ENCODE results near the gene KIR3DL1.
"Not testable (repeated sequence)": the region's sequence is repeated elsewhere in the genome, so short reads cannot be mapped to it uniquely, and the experiment has no call there.

The KIR3DL1 gene

DNA sequence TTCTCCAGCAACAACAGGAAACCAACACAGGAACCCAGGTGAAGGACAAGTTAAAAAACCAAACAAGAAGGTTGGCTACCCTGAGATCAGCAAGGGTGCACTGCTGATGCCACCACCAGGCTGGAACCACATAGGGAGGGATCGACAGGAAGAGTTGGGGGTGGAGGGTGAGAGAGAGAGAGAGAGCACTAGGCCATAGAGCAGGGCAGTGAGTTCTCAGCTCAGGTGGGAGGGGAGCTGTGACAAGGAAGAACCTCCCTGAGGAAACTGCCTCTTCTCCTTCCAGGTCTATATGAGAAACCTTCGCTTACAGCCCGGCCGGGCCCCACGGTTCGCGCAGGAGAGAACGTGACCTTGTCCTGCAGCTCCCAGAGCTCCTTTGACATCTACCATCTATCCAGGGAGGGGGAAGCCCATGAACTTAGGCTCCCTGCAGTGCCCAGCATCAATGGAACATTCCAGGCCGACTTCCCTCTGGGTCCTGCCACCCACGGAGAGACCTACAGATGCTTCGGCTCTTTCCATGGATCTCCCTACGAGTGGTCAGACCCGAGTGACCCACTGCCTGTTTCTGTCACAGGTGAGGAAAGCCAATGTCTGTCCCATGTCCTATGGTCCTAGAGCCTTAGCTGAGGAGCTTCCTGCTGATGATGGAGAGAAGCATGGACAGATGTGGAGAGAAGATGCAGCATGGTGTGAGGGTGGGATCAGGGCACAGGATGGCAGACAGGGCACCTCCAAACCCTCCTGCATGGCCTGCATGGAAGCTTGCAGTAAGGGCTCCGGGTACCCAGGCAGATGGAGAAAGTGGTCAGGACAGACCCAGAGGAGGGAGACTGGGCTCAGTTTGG is 10.4 kb upstream of the KIR3DL1 start:
- no peak overlapping the region for H3K4me3 ChIP-seq (ENCODE audit: low read depth, low read length)
- no peak for TF ChIP-seq CTCF (conservative IDR thresholded peaks at IDR 0.05; ENCODE audit: low read depth, low read length)
- no peak for DNase-seq (ENCODE audit: low read depth)

GRCh38 chr19:54806516-54806838 is 9.8 kb upstream of the KIR3DL1 start:
- no peak for TF ChIP-seq CTCF (conservative IDR thresholded peaks at IDR 0.05; ENCODE audit: low read depth, low read length)
- DNase-seq (ENCODE audit: low read depth) = no peak
- H3K4me3 ChIP-seq (ENCODE audit: low read depth, low read length) = no peak overlapping the region

DNA sequence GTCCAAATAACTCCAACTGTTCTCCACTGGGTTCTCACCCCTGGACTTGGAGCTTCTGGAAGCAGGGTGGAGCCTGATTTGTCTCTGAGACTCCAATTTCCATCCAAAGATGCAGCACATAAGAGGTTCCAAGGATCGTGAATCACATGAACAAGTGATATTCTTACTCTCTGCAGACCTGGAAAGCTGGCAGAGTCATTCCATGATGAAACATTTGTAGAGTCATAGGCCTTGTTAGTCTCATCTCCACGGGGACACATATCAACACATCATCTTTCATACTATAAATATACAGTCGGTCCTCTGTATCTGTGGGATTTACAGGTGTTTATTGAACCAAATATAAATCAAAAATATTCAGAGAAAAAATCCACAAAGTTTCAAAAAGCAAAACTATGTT is 1.7 kb upstream of the KIR3DL1 start:
- DNase-seq (ENCODE audit: low read depth); H3K4me3 ChIP-seq (ENCODE audit: low read depth, low read length): not testable (repeated sequence)

- TF ChIP-seq CTCF (conservative IDR thresholded peaks at IDR 0.05; ENCODE audit: low read depth, low read length) = no peak
- no peak overlapping the region for H3K4me3 ChIP-seq (ENCODE audit: low read depth, low read length)
- no peak for DNase-seq (ENCODE audit: low read depth)
Observed at GRCh38 chr19:54817670-54818536, 1.6 kb downstream of the KIR3DL1 start.

DNA sequence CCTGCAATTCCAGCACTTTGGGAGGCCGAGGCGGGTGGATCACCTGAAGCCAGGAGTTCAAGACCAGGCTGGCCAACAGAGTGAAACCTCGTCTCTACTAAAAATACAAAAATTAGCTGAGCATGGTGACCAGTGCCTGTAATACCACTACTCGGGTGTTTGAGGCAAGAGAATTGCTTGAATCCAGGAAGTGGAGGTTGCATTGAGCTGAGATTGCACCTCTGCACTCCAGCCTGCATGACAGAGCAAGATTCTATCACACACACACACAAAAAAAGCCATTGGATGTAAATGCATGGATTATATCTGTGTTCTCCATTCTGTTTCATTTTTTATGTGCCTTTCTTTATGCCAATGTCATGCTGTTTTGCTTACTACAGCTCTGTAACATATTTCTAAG is 8.1 kb downstream of the KIR3DL1 start:
- DNase-seq (ENCODE audit: low read depth) = not testable (repeated sequence)

GRCh38 chr19:54825326-54825725 is 9.1 kb downstream of the KIR3DL1 start:
- DNase-seq (ENCODE audit: low read depth); H3K4me3 ChIP-seq (ENCODE audit: low read depth, low read length): not testable (repeated sequence)

More for the DNA sequence above, 8.1 kb downstream of the KIR3DL1 start:
- H3K4me3 ChIP-seq (ENCODE audit: low read depth, low read length) = not testable (repeated sequence)

DNA sequence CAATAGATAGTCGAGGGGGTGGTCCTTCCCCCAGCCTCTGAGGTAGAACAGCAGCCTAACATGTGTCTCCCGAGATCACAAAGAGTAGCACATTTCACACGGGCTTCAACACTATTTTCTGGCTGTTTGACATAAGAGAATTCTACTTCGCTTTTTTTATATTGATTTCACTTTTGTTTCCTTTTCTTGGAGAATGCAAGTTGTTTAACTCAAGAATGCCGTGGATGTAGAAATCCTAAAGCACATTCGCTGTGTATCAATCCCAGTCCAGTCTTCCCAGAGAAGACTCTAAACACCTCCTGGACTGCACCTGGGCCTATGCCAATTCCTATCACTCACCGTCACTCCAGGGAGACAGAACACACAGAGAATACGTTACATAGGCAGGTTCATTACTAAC is 11.8 kb downstream of the KIR3DL1 start:
- H3K4me3 ChIP-seq (ENCODE audit: low read depth, low read length); DNase-seq (ENCODE audit: low read depth): not testable (repeated sequence)

- not testable (repeated sequence) for H3K4me3 ChIP-seq (ENCODE audit: low read depth, low read length)
Observed at GRCh38 chr19:54832496-54832895, 16.2 kb downstream of the KIR3DL1 start, which contains the start of gene KIR2DS4. Gene KIR2DS4 (plus strand): TSS chr19:54832676.

DNA sequence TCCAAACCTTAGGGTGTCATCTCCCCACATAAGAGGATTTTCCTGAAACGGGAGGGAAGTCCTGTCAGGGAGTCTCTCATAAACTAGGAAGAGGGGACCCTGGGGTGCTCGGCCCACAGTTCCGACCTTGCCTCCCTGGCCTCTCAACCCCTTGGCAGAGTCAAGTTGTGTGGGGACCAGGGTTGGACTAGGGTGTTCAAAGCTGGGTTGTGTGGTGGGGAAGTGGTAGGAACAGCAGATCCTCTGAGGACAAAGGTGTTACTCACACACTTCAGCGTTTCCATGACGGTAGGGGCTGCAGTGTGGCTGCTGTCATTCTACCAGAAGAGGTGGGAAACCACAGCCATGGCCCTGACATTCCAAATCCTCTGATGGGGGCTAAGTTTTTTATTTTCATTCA is 18.9 kb downstream of the KIR3DL1 start:
- DNase-seq (ENCODE audit: low read depth); H3K4me3 ChIP-seq (ENCODE audit: low read depth, low read length): not testable (repeated sequence)

More at GRCh38 chr19:54832496-54832895, 16.2 kb downstream of the KIR3DL1 start, which contains the start of gene KIR2DS4:
- not testable (repeated sequence) for DNase-seq (ENCODE audit: low read depth)

- H3K4me3 ChIP-seq (ENCODE audit: low read depth, low read length); DNase-seq (ENCODE audit: low read depth): not testable (repeated sequence)
Observed at GRCh38 chr19:54837522-54837921, 21.3 kb downstream of the KIR3DL1 start.

- H3K4me3 ChIP-seq (ENCODE audit: low read depth, low read length); DNase-seq (ENCODE audit: low read depth): not testable (repeated sequence)
Observed at GRCh38 chr19:54843171-54843570, 26.9 kb downstream of the KIR3DL1 start.

GRCh38 chr19:54850061-54850640 is 33.9 kb downstream of the KIR3DL1 start, which contains the start of gene KIR3DL2:
Gene KIR3DL2 (plus strand): TSS chr19:54850443. CDS start chr19:54850476, 33 bp downstream.
- not testable (repeated sequence) for H3K4me3 ChIP-seq (ENCODE audit: low read depth, low read length); DNase-seq (ENCODE audit: low read depth)

All from choroid plexus epithelial cell (primary cell).